WTC11 (cell line): ENCODE results near the gene YES1. TPM values are rescaled to one million over a fixed set of nuclear protein-coding genes. Genes with fewer than 3 reads are reported as not detected.

ENCODE experiments used
- ATAC-seq: fragments of 200-7000 bp; cut with Tn5 transposase; 2 replicates; pipeline ENCODE4 v1.10.0; 2021; ENCODE audit warnings: mild to moderate bottlenecking, moderate library complexity
- CTCF ChIA-PET: fragments of 300-600 bp; sonication (Branson Sonifier 250); formaldehyde crosslinking; loops from one replicate; lab custom pipeline; 2021; ENCODE audit warnings: antibody characterized with exemption; lab: Charles Lee
- POLR2A ChIA-PET: fragments of 350-600 bp; sonication (Branson Sonifier 250); formaldehyde crosslinking; loops from one replicate; lab custom pipeline; 2021; ENCODE audit warnings: antibody characterized with exemption; lab: Charles Lee
- DNase-seq: peaks from one replicate; pipeline ENCODE4 v3.0.0; 2021; ENCODE audit warnings: low spot score
- H3K27ac Mint-ChIP-seq: 2 replicates; pipeline ENCODE4 v1.8.0; 2021; ENCODE audit warnings: mixed read lengths
- H3K27me3 Mint-ChIP-seq: 2 replicates; pipeline ENCODE4 v1.8.0; 2021; ENCODE audit warnings: low read depth, mild to moderate bottlenecking, moderate library complexity, mixed read lengths
- H3K36me3 Mint-ChIP-seq: 2 replicates; pipeline ENCODE4 v1.8.0; 2021; ENCODE audit warnings: mixed read lengths
- H3K4me1 Mint-ChIP-seq: 2 replicates; pipeline ENCODE4 v1.8.0; 2022; ENCODE audit warnings: mixed read lengths
- H3K4me3 Mint-ChIP-seq: 2 replicates; pipeline ENCODE4 v1.8.0; 2021; ENCODE audit warnings: mild to moderate bottlenecking, moderate library complexity, mixed read lengths
- H3K9me3 Mint-ChIP-seq: 2 replicates; pipeline ENCODE4 v1.8.0; 2021; ENCODE audit warnings: mixed read lengths
- AR ChIP-seq: fragments of 250-450 bp; sonication (Bioruptor Pico); IDR thresholded peaks from 2 replicates; pipeline ENCODE4 v1.9.0; 2021; ENCODE audit warnings: mild to moderate bottlenecking
- ATF1 ChIP-seq: sonication (generic); formaldehyde crosslinking; IDR thresholded peaks from 2 replicates; pipeline ENCODE4 v1.8.1; 2023; ENCODE audit warnings: mild to moderate bottlenecking, moderate library complexity, missing genetic modification reagents
- ATF3 ChIP-seq: sonication (generic); formaldehyde crosslinking; conservative IDR thresholded peaks from 2 replicates; pipeline ENCODE4 v1.8.1; 2022; ENCODE audit warnings: mild to moderate bottlenecking, missing genetic modification reagents
- CREM ChIP-seq: sonication (generic); formaldehyde crosslinking; IDR thresholded peaks from 2 replicates; pipeline ENCODE4 v1.8.1; 2022; ENCODE audit warnings: mild to moderate bottlenecking, missing genetic modification reagents, moderate library complexity
- CTCF ChIP-seq: fragments of 200-600 bp; IDR thresholded peaks from 2 replicates; pipeline ENCODE4 v1.8.0; 2022; ENCODE audit warnings: antibody characterized with exemption
- HMGA2 ChIP-seq: fragments of 250-450 bp; sonication (Bioruptor Pico); IDR thresholded peaks from 2 replicates; pipeline ENCODE4 v1.4.0; 2021; ENCODE audit warnings: mild to moderate bottlenecking, moderate library complexity
- KAT7 ChIP-seq: sonication (generic); formaldehyde crosslinking; IDR thresholded peaks from 2 replicates; pipeline ENCODE4 v1.8.1; 2023; ENCODE audit warnings: missing genetic modification reagents, mild to moderate bottlenecking, borderline replicate concordance
- PRRX2 ChIP-seq: fragments of 250-450 bp; sonication (Bioruptor Pico); IDR thresholded peaks from 2 replicates; pipeline ENCODE4 v1.8.0; 2021; ENCODE audit warnings: mild to moderate bottlenecking
- RELA ChIP-seq: sonication (generic); formaldehyde crosslinking; IDR thresholded peaks from 2 replicates; pipeline ENCODE4 v1.8.1; 2022; ENCODE audit warnings: missing genetic modification reagents, mild to moderate bottlenecking, borderline replicate concordance
- TP53 ChIP-seq: sonication (generic); formaldehyde crosslinking; IDR thresholded peaks from 2 replicates; pipeline ENCODE4 v1.8.1; 2023; ENCODE audit warnings: mild to moderate bottlenecking, missing genetic modification reagents
- ZNF138 ChIP-seq: sonication (generic); formaldehyde crosslinking; conservative IDR thresholded peaks from 2 replicates; pipeline ENCODE4 v1.8.1; 2022; ENCODE audit warnings: mild to moderate bottlenecking, moderate library complexity, missing genetic modification reagents
- ZNF281 ChIP-seq: sonication (generic); formaldehyde crosslinking; IDR thresholded peaks from 2 replicates; pipeline ENCODE4 v1.8.0; 2023; ENCODE audit warnings: mild to moderate bottlenecking, missing genetic modification reagents
- ZNF317 ChIP-seq: sonication (generic); formaldehyde crosslinking; IDR thresholded peaks from 2 replicates; pipeline ENCODE4 v1.8.1; 2023; ENCODE audit warnings: low read depth, mild to moderate bottlenecking, moderate library complexity, missing genetic modification reagents, borderline replicate concordance
- ZNF671 ChIP-seq: fragments of 250-450 bp; sonication (Bioruptor Pico); IDR thresholded peaks from 2 replicates; pipeline ENCODE4 v1.8.0; 2021; ENCODE audit warnings: mild to moderate bottlenecking
- total RNA-seq: library from RNA; stranded (reverse); gene quantifications from 3 replicates; pipeline ENCODE4 v1.2.3, GENCODE V29; 2021
- TF ChIP-seq, protein P1 (sequence below): fragments of 250-450 bp; sonication (Bioruptor Pico); conservative IDR thresholded peaks from 2 replicates; pipeline ENCODE4 v1.9.0; 2021; ENCODE audit warnings: mild to moderate bottlenecking
- TF ChIP-seq, protein P2 (sequence below): sonication (generic); formaldehyde crosslinking; IDR thresholded peaks from 2 replicates; pipeline ENCODE4 v1.8.1; 2023; ENCODE audit warnings: mild to moderate bottlenecking, missing genetic modification reagents, moderate library complexity
- TF ChIP-seq, protein P3 (sequence below): sonication (generic); formaldehyde crosslinking; IDR thresholded peaks from 2 replicates; pipeline ENCODE4 v1.8.1; 2022; ENCODE audit warnings: mild to moderate bottlenecking, moderate library complexity, missing genetic modification reagents

The YES1 gene
- total RNA-seq, 1 experiment from 2014 or later: 113 TPM

GRCh38 chr18:808502-808901 lies 3.5 kb downstream of the YES1 start:
- peak overlapping the region; percentile 71; the same call in 1 of the 2 replicates for H3K27ac Mint-ChIP-seq
- ChIA-PET POLR2A (no interaction called here), CTCF (no interaction called here)
- no peak overlapping the region for H3K4me3 Mint-ChIP-seq
- no peaks in the 10 kb centered on the region; the same call in 1 of the 2 replicates for H3K27me3 Mint-ChIP-seq
- no peak for TF ChIP-seq AR (CRISPR knock-in tag)
- no peak for TF ChIP-seq HMGA2 (CRISPR knock-in tag)
- no peaks in the 10 kb centered on the region for H3K36me3 Mint-ChIP-seq
- no peak for DNase-seq
- H3K4me1 Mint-ChIP-seq: peaks cover 54% of the 10 kb centered on the region
- ATAC-seq: no peak
- no peaks in the 10 kb centered on the region for H3K9me3 Mint-ChIP-seq

DNA sequence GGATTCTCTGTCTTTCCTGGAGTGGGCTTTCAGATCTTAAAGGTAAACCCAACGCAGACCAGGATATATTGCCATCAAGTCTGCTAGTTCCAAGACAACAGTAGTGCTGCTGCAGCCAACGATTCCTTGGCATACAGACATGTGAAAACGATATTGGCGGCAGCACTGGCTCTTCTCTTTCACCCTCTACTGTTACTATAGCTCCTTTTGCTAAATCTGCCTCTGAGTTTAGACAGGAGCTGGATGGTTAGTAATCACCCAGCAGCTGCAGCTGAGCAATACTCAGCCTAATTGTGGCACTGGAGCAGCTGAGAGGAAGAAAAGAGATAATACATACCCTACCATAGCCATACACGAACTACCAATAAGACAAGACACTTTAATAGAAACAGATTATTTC lies 4.0 kb downstream of the YES1 start:
- no peak for DNase-seq
- peaks cover 52% of the 10 kb centered on the region for H3K4me1 Mint-ChIP-seq
- no peaks in the 10 kb centered on the region for H3K9me3 Mint-ChIP-seq
- no peaks in the 10 kb centered on the region for H3K36me3 Mint-ChIP-seq
- no peak for ATAC-seq
- peak overlapping the region; percentile 71 for H3K27ac Mint-ChIP-seq
- ChIA-PET POLR2A (interaction anchor here (1.2 kb wide), 1 partner anchor 95 kb away, joined by 4 read pairs; the partner anchor contains the start of gene ENOSF1), CTCF (interaction anchor here (0.6 to 1.3 kb wide), 2 partner anchors 24 to 31 kb away, joined by 3 read pairs; no protein-coding TSS in a partner anchor)
- no peaks in the 10 kb centered on the region; the same call in 1 of the 2 replicates for H3K27me3 Mint-ChIP-seq
- TF ChIP-seq, protein P1, sequence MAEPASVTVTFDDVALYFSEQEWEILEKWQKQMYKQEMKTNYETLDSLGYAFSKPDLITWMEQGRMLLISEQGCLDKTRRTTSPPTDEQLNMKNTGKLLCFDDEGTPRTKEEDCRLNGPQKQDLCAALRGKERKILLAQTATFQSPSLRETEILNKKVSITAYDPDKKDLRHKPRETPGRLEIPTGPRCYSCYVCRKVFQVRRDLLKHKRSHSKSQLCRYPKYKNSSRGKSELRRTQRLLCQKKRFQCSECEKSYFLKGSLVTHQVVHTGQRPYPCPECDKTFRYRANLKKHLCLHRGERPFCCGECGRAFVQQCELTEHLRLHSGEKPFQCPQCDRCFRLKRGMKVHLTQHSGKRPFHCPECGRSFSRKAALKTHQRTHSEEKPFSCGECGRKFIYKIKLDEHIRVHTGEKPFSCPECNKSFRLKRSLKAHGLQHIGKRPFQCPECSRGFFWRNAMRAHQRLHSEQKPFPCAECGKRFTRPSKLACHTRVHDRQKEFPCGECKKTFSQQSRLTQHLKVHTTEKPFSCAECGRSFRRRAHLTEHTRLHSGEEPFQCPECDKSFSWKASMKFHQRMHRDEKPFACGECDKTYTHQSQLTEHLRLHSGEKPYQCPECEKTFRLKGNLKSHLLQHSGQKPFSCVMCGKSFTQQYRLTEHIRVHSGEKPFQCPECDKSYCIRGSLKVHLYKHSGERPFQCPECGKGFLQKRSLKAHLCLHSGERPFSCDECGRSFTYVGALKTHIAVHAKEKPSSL: no peak
- TF ChIP-seq ATF3 (CRISPR knock-in tag) (no peak), ZNF317 (CRISPR knock-in tag) (no peak), PRRX2 (no peak), CTCF (no peak), ATF1 (CRISPR knock-in tag) (no peak), CREM (CRISPR knock-in tag) (no peak), ZNF671 (no peak), ZNF138 (no peak), TP53 (CRISPR knock-in tag) (no peak), RELA (no peak), KAT7 (CRISPR knock-in tag) (no peak), ZNF281 (CRISPR knock-in tag) (no peak)
- TF ChIP-seq, protein P2, sequence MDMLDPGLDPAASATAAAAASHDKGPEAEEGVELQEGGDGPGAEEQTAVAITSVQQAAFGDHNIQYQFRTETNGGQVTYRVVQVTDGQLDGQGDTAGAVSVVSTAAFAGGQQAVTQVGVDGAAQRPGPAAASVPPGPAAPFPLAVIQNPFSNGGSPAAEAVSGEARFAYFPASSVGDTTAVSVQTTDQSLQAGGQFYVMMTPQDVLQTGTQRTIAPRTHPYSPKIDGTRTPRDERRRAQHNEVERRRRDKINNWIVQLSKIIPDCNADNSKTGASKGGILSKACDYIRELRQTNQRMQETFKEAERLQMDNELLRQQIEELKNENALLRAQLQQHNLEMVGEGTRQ (CRISPR knock-in tag): no peak
- TF ChIP-seq, protein P3, sequence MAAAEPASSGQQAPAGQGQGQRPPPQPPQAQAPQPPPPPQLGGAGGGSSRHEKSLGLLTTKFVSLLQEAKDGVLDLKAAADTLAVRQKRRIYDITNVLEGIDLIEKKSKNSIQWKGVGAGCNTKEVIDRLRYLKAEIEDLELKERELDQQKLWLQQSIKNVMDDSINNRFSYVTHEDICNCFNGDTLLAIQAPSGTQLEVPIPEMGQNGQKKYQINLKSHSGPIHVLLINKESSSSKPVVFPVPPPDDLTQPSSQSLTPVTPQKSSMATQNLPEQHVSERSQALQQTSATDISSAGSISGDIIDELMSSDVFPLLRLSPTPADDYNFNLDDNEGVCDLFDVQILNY (CRISPR knock-in tag): no peak
- no peak overlapping the region for H3K4me3 Mint-ChIP-seq
